Measurements from ENCODE around the gene ZNF512B.

ZNF512B gene

DNA sequence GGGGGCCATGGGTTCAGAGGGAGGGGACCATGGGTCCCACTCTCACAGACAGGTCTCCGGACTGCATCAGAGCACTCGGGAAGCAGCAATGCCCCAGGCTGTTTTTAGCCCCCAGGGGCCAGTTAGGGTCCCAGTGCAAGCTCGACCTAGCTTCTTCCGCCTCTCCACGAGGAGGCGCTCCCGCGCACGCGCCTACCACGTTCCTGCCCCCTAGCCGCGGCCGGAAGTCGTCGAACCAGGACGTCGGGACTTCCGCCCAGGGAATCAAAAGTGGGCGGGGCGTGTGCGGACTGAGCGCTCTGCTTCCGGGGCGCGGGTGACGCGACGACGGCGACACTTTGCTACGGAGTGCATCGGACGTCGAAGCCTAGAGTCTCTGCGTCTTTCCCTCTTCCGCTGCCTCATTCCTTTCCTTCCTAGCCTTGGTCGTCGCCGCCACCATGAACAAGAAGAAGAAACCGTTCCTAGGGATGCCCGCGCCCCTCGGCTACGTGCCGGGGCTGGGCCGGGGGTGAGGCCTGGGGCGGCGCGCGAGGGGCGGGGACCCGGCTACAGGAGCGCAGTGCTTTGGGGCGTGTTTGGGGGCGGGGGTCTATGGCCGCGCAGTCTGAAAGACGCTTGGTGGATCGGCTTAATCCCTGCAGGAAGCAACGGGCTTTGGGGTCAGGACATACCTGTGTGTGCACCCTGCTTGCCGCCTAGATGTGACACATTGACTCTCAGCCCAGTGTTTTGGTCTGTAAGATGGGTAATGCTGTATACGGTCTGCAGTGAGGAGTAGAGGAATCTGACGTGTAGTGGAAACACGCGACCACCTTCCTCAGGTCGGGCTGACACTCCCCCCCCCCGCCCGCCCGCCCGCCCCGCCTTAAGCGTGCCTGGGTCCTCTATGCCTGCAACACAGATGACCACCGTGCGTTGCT is 11.3 kb upstream of the ZNF512B start, which contains the start of gene PRPF6:
Gene PRPF6, plus strand, starts transcription at position 327 of the 923 bp plus-strand sequence. Its CDS starts 114 bp downstream, at position 441.
- TF ChIP-seq, protein P1, sequence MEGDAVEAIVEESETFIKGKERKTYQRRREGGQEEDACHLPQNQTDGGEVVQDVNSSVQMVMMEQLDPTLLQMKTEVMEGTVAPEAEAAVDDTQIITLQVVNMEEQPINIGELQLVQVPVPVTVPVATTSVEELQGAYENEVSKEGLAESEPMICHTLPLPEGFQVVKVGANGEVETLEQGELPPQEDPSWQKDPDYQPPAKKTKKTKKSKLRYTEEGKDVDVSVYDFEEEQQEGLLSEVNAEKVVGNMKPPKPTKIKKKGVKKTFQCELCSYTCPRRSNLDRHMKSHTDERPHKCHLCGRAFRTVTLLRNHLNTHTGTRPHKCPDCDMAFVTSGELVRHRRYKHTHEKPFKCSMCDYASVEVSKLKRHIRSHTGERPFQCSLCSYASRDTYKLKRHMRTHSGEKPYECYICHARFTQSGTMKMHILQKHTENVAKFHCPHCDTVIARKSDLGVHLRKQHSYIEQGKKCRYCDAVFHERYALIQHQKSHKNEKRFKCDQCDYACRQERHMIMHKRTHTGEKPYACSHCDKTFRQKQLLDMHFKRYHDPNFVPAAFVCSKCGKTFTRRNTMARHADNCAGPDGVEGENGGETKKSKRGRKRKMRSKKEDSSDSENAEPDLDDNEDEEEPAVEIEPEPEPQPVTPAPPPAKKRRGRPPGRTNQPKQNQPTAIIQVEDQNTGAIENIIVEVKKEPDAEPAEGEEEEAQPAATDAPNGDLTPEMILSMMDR (IDR thresholded peaks at IDR 0.05; ENCODE audit: insufficient read depth, low read depth, low read length, missing control alignments): peak; percentile 78
- peak within 1 kb of the TSS; percentile 93 for H3K4me3 ChIP-seq (ENCODE audit: low read length)
- DNase-seq (ENCODE audit: low read depth): peak; percentile 97

DNA sequence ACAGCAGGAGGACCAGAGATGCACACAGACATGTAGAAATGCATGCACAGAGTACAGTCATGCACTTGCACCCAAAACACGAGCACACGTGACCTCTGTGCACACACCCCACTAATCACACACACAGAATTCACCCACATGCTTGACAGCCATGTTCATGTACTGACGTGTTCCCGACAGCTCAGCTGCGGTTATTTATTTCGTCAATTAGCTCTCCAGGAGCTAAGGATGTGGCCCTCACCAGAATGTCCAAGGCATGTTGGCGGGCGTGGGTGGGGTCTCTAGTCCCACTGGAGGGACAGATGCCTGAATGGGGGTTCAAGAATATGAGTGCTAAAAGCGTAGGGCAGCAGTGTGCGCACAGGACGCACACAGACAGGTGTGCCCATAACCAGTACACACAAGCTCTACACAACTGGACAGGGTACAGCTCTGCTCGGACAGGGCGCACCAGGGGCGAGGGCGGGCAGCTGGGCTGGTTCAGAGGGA is 10.6 kb upstream of the ZNF512B start:
- peak; percentile 94 for DNase-seq (ENCODE audit: low read depth)
- H3K4me3 ChIP-seq (ENCODE audit: low read length): peak overlapping the region; percentile 93
- TF ChIP-seq, protein P1 (IDR thresholded peaks at IDR 0.05; ENCODE audit: insufficient read depth, low read depth, low read length, missing control alignments): no peak

DNA sequence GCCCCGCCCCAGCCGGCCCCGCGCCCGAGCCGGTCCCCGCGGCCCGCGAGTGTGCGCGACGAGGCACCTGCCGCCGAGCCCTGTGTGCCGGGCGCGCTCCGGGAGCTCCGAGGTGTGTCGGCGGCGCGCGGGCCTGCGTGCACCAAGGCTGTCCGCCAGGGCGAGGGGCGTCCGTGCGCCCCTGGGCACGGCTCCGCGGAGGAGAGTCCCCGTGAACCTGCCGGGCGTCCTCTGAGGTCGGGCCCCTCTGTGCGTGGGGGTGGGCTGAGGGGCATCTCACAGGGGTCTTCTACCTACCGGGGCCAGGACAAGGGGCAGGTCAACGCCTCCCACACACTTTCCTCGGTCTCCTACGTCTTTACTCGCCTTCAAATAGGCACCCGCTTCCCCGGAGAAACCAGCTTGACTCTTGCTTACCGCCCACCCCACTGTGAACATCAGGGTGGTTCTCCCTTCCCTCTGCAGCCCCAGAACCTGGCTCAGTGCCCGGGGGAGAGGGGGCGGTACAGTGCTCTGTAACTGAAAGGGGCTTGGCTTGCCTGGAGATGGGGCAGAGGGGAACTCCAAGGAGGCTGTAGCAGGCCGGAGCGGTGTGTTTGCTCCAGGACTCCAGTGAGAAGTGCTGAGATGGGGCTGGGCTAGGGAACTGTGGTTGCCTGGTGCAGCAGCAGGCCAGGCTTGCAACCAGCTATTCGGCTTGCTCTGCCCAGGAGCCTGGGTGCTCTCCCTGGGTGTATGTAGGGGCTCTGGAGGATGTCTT is 10.0 kb upstream of the ZNF512B start, which contains the start of gene SAMD10:
Gene SAMD10, minus strand, starts transcription at position 86 of the 760 bp plus-strand sequence. CDS start 175 bp downstream, outside the sequence.
- TF ChIP-seq, protein P1 (IDR thresholded peaks at IDR 0.05; ENCODE audit: insufficient read depth, low read depth, low read length, missing control alignments): peak; percentile 0
- peak within 1 kb of the TSS; percentile 93 for H3K4me3 ChIP-seq (ENCODE audit: low read length)
- DNase-seq (ENCODE audit: low read depth): peak; percentile 42

DNA sequence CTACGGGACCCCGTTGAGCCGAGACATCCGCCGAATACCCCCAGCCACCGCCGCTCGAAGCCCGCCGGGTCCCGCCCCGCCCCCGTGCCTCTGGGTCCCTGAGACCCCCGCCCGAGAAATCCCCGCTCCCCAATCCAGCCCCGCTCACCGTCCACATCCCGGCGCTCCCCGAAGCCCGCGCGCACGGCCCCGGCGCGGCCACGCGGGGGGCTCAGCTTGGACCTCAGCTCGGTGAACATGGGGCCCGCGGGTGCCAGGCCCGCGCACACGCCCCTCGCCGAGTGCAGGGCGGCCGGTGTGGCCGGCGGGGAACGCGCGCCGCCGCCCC is 9.5 kb upstream of the ZNF512B start:
- peak overlapping the region; percentile 63 for H3K4me3 ChIP-seq (ENCODE audit: low read length)
- DNase-seq (ENCODE audit: low read depth): no peak
- TF ChIP-seq, protein P1 (IDR thresholded peaks at IDR 0.05; ENCODE audit: insufficient read depth, low read depth, low read length, missing control alignments): peak; percentile 0

DNA sequence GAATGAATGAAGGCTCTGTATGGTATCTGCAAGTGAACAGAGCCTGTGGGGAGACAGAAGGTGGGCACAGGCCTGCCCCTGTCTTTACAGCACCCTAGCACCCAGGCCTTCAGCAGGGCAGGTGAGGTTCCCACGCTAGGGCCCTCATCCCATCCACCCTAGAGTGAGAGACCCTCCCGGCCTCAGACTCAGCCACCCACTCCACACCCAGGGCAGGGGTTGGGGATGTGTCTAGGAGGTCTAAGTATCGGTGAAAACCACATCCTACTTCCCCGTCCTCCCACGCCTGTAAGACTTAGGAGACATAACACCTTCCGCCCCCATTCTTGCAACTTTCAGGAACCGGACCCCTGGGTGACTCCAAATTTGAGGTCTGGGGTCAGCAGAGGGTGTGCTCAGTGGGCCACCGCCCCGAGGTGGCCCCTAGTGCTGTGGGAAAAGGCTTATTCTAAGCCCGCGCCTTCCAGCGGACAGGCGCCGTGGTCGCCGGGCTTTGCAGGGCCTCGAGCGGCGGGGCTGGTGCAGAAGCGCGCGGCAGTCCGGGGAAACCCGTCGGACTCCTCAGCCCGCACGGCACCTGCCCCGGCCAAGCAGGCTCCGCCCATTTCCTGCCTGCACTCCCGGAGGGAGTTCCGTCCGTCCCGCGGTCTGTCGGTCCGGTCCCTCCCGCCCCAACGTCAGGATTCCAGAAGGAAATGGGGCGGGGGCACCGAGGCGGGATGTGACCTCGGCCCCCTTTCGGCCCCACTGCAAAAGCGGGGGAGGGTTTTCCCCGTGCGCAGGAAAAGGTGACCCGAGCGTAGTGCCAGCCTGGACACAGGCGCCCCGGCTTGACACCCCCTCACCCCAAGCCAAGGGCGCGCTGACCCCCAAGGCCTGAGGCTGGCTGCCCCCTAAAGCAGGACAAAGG is 8.8 kb upstream of the ZNF512B start:
- peak overlapping the region; percentile 63 for H3K4me3 ChIP-seq (ENCODE audit: low read length)
- peak; percentile 83 for DNase-seq (ENCODE audit: low read depth)
- TF ChIP-seq, protein P1 (IDR thresholded peaks at IDR 0.05; ENCODE audit: insufficient read depth, low read depth, low read length, missing control alignments): no peak

DNA sequence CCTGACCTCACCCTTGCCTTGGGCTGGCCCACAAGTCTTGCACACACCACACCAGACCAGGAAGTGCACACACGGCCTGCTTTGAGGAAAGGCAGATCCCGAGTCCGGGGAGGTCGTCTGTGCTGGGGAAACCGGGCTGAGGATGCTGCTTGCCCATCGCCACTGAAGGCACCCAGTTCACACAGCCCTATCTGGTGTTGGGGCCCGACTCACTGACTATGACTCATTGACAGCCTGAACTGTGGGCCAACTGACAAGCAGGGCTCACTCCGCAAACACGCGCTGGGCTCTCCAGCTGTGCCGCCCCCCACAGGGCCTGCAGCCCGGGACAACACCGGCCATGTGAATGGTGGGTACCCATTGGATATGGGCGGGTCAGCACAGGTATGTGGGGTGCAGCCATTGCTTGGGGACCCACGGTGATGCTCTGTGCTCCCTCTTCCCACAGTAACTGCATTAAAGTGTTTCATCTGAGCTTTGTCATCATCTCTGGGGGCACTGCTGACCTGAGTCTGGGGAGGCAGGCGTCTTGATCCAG is 8.1 kb upstream of the ZNF512B start:
- TF ChIP-seq, protein P1 (IDR thresholded peaks at IDR 0.05; ENCODE audit: insufficient read depth, low read depth, low read length, missing control alignments): no peak
- DNase-seq (ENCODE audit: low read depth): peak; percentile 73
- no peak overlapping the region for H3K4me3 ChIP-seq (ENCODE audit: low read length)

All from epithelial cell of esophagus (primary cell).